ENCODE measurements around the gene TSPAN15.

The TSPAN15 gene

GRCh38 chr10:69499726-69500689, 48.7 kb downstream of the TSPAN15 start:
- DNase-seq (ENCODE audit: extremely low read depth in 1 of 2, low read depth in 1 of 2) = no peak

DNA sequence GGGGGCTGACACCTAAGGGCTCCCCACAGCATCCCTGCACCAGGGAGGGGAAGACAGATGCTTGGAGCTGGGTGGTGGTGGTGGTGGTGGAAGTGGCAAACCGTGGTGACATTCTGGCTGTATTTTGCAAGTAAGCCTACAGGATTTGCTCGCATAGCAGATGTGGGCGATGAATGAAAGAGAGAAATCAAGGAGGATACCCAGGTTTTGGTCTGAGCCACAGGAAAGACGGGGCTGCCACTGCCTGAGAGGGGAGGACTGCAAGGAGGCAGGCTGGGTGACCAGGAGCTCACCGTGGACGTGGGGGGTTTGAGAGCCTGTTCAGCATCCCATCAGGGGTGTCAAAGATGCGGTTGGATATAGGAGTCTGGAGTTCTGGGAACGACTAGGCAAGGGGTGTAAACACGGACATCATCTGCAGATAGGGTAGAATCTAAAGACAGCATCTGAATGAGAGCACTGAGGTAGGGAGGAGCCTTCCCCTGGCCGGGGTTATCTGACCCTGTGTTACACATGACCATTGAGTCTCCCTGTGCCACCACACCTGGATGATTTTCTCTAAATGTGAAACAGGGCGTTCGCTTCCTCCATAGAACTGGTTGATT, 49.7 kb downstream of the TSPAN15 start:
- DNase-seq (ENCODE audit: extremely low read depth in 1 of 2, low read depth in 1 of 2) = no peak

DNA sequence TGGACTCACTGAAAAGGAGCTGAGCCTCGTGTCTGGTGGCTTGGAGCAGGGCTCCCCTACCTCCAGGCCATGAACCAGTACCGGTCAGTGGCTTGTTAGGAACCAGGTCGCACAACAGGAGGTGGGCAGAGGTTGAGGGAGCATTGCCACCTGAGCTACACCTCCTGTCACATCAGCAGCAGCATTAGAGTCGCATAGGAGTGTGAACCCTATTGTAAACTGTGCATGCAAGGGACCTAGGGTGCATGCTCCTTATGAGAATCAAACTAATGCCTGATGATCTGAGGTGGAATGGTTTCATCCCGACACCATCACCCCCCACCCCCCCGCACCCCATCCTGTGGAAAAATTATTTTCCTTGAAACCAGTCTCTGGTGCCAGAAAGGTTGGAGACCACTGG, 50.4 kb downstream of the TSPAN15 start:
- DNase-seq (ENCODE audit: extremely low read depth in 1 of 2, low read depth in 1 of 2) = no peak

GRCh38 chr10:69502589-69502988, 51.3 kb downstream of the TSPAN15 start:
- no peak for DNase-seq (ENCODE audit: extremely low read depth in 1 of 2, low read depth in 1 of 2)

DNA sequence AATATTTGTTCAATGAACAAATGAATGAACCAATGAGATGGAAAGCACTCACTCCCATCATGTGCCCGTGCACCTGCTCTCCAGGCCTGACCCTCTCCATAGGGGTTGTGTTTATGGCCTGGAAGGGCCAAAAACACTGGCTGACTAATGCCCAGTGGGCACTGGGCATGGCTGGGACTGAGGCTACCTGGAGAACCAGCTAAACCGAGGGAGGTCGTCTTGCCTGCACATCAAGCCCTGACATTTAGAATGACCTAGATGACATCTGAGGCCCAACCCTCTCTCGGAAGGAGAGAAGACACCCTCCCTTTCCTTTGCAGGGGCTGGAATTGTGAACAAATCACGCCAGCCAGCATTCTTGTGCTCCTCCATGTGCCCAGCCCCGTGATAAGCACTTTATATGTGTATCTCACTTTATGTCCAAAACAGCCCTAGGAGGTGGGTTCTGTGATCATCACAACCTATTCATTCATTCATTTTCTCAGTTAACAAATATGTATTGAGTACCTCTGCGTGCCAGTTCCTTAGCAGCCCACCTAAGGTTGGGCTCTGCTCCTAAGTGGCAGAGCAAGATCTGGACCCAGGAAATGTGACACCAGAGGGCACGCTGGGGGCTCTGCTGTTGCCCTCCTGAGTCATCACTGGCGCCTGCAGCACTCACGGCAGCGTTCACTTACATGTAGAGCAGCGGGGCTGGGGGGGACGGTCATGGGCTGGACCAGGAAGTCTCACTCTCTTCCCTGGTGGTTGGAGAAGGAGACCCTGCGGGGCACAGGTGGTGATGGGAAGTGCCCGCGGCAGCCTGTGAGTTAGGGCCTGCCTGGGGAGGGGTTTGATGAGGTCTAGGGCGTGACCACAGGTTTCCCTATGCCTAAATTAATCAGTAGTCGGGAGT, 52.0 kb downstream of the TSPAN15 start:
- DNase-seq (ENCODE audit: extremely low read depth in 1 of 2, low read depth in 1 of 2) = no peak

GRCh38 chr10:69503896-69504265, 52.6 kb downstream of the TSPAN15 start:
- no peak for DNase-seq (ENCODE audit: extremely low read depth in 1 of 2, low read depth in 1 of 2)

DNA sequence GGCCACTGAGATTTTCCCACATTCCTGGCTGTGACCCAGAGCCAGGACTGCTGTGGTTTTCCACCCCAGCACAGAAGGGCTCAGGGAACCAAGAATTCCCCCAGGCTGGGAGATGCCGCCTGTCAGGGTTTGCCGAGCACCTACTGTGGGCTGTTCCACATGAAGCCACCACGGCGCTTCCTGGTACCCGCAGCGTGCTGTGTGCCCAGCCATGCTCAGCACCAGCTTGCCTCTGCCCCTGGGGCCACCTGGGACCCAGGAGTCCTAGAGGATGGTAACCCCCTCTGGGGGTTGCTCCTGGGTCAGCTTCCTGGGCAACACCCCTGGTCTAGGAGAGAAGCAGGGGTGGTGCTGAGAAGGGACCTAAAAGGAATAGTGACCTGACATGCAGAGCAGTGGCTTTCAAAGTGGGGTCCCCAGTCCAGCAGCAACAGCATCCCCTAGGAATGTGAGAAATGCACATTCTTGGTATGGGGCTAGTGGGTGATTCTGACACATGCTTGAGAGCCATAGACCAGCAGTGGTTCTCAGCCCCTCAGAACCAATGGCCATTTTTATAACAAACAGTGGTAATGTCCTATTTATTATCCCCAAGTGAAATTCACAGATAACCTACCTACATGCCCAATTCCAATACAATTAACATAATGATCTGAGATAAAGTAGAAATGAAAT, 53.4 kb downstream of the TSPAN15 start:
- DNase-seq (ENCODE audit: extremely low read depth in 1 of 2, low read depth in 1 of 2) = no peak

GRCh38 chr10:69505636-69506318, 54.5 kb downstream of the TSPAN15 start:
- no peak for DNase-seq (ENCODE audit: extremely low read depth in 1 of 2, low read depth in 1 of 2)

- DNase-seq (ENCODE audit: extremely low read depth in 1 of 2, low read depth in 1 of 2) = no peak
These were observed 55.2 kb downstream of the TSPAN15 start for GRCh38 chr10:69506487-69506833.

- DNase-seq (ENCODE audit: extremely low read depth in 1 of 2, low read depth in 1 of 2) = no peak
These were observed 55.8 kb downstream of the TSPAN15 start for GRCh38 chr10:69506834-69507713.

- DNase-seq (ENCODE audit: extremely low read depth in 1 of 2, low read depth in 1 of 2) = no peak
These were observed 57.6 kb downstream of the TSPAN15 start for GRCh38 chr10:69508738-69509340.

GRCh38 chr10:69512901-69513300, 61.6 kb downstream of the TSPAN15 start:
- DNase-seq (ENCODE audit: extremely low read depth in 1 of 2, low read depth in 1 of 2) = no peak

- DNase-seq (ENCODE audit: extremely low read depth in 1 of 2, low read depth in 1 of 2) = no peak
These were observed 62.4 kb downstream of the TSPAN15 start for GRCh38 chr10:69513617-69514016.

DNA sequence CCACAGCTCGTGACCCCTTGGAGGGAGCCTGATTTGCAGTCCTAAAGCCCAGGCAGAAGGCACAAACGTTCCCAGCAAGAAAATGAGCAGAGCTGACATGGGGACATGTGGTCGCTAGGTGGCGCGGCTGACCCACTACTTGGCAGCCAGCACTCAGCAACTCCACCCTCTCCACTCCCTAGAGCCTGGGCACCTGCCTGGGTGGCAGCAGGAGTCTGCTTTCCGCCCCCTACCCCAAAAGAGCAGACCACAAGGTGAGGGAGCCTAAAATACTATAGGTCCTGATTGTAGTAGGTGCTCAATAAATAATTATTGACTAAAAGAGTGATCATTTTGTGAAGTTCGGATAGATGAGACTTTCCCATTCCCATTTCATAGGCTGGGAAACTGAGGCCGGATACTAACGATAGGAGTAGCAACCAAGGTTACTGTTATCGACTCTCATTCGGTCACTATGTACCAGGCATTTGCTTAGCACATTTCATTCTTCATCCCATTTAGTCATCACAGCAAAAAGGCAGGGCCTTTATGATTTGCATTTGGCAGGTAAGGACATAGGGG, 64.5 kb downstream of the TSPAN15 start:
- peak; percentile 50 to 66 for DNase-seq (ENCODE audit: extremely low read depth in 1 of 2, low read depth in 1 of 2)

DNA sequence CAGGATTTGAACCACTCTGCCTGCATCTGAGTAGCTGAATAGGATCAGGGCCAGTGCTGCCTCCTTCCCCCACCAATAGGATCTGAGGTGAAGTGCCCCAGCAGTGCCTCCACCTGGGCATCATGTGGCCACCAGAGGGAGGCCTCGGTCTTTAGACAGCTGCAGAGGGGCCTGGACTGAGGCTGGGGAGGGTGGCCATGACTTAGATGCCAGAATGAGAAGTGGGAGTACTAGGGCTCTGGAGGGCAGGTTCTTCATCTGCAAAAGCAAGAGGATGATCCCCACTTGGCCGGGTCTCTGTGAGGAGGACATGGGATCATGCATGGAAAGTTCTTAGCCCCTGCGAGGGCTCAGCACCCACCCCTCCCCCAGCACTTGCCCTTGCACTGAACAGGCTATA, 65.1 kb downstream of the TSPAN15 start:
- no peak for DNase-seq (ENCODE audit: extremely low read depth in 1 of 2, low read depth in 1 of 2)

GRCh38 chr10:69516796-69517195, 65.5 kb downstream of the TSPAN15 start:
- DNase-seq (ENCODE audit: extremely low read depth in 1 of 2, low read depth in 1 of 2) = no peak

GRCh38 chr10:69517271-69517848, 66.1 kb downstream of the TSPAN15 start:
- no peak for DNase-seq (ENCODE audit: extremely low read depth in 1 of 2, low read depth in 1 of 2)

DNA sequence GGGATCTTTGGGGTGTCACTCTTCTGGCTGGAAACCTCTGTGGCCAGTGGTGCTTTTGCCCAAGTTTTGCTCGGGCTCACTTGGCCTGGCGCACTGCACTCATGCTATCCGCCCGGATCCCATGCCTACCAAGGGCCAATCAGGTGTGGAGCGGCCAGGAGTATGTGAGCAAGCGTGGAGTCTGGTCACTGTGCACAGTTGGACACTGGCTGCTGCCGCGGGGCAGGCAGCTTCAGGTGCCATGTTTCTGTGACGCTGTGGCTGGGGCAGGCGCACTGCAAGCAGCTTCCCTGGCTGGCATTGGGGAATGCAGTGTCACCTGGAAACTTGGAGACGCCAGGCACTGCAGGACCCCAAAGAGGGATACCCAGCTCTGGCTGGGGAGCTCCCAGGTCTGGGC, 76.7 kb downstream of the TSPAN15 start:
- no peak for DNase-seq (ENCODE audit: extremely low read depth in 1 of 2, low read depth in 1 of 2)
